ENCODE data around the gene LRRC4B.
"Not testable (repeated sequence)": the region's sequence is repeated elsewhere in the genome, so short reads cannot be mapped to it uniquely, and the experiment has no call there.

LRRC4B gene

DNA sequence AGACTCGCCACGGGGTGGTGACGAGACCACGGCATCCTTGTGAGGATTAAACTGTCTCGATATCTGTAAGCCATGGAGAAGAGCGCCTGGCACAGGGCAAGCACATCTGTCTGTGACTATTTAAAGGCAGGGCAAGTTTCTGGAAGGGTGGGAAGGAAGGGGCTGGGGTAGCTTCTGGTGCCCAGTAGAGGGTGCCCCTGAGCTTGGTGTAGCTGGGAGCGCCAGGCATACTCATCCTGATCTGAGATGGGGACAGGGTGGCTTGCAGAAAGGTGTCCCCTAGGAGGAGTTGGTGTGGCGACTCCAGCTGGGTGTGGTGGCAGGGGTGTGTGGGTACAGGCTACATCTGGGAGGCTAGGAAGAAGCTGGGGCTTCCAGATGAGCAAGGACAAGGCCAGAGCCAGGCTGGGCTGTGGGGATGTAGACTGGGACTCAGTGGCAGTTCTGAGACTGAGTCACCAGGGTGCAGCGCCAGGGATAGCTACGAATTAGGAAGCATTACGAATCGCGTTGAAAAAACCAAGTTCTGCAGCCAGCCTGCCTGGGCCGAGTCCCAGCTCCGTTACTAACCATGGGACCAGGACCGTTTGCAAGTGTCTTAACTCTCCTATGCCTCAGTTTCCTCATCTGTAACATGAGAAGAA lies 31.5 kb downstream of the LRRC4B start:
- intact Hi-C loops (cut with micrococcal nuclease), result loop anchor here (1.0 kb wide), 1 partner anchor 247 kb away; no protein-coding TSS in a partner anchor
- Mint-ChIP-seq H3K4me1 (ENCODE audit: low read depth) (no peaks in the 10 kb centered on the region), H3K27me3 (peaks cover 15% of the 10 kb centered on the region), H3K36me3 (ENCODE audit: low read depth) (no peaks in the 10 kb centered on the region), H3K4me3 (no peak overlapping the region), H3K27ac (no peak overlapping the region), H3K9me3 (peaks cover 15% of the 10 kb centered on the region)

DNA sequence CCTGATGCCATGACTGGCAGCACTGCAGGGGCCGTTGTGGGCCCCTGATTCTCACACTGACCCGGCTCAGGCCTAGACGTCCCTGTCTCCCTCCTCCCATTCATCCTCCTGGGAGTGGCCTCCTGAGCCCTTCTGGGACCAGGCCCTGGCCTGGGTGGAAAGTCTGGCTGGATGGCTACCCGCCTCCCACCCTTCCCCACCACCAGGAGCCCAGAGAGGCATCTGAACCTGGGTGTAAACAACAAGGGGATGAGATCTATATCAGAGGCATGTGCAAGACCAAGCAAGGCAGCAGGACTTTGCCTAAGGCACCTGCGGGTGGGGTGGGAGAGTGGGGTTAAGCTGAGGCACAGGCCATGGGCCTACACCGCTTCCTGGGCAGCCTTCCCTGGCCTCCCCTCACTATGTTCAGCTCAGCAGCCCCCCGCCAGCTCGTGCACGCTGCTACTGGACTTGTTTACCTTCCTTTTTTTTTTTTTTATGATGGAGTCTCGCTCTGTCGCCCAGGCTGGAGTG lies 32.5 kb downstream of the LRRC4B start:
- no peak overlapping the region for H3K27ac Mint-ChIP-seq
- peaks cover 18% of the 10 kb centered on the region for H3K27me3 Mint-ChIP-seq
- H3K36me3 Mint-ChIP-seq (ENCODE audit: low read depth), result no peaks in the 10 kb centered on the region
- peaks cover 15% of the 10 kb centered on the region for H3K9me3 Mint-ChIP-seq
- intact Hi-C loops (cut with micrococcal nuclease), result no loop called here
- no peak overlapping the region for H3K4me3 Mint-ChIP-seq
- H3K4me1 Mint-ChIP-seq (ENCODE audit: low read depth), result no peaks in the 10 kb centered on the region

DNA sequence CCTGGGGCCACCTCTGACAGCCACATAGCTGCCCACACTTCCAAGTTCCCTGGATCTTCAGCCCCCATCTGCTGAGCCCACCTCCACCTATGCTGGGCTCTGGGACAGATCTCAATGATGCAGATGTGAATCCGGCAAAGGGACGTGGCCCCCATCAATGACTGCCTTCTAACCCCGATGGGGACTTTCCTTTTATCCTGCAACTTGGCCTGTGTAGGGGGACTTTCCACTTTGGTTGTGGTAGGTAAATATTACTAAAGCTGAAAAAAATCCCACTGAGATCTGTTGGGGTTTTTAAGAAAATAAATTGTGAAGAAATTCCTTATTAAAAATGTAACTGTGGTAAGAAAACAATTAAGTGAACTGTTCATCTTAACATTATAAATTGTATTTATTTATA lies 33.8 kb downstream of the LRRC4B start:
- intact Hi-C loops (cut with micrococcal nuclease), result no loop called here
- H3K9me3 Mint-ChIP-seq, result peaks cover 15% of the 10 kb centered on the region
- no peak overlapping the region for H3K27ac Mint-ChIP-seq
- H3K27me3 Mint-ChIP-seq, result peaks cover 19% of the 10 kb centered on the region
- no peaks in the 10 kb centered on the region for H3K4me1 Mint-ChIP-seq (ENCODE audit: low read depth)
- no peak overlapping the region for H3K4me3 Mint-ChIP-seq
- H3K36me3 Mint-ChIP-seq (ENCODE audit: low read depth), result no peaks in the 10 kb centered on the region

DNA sequence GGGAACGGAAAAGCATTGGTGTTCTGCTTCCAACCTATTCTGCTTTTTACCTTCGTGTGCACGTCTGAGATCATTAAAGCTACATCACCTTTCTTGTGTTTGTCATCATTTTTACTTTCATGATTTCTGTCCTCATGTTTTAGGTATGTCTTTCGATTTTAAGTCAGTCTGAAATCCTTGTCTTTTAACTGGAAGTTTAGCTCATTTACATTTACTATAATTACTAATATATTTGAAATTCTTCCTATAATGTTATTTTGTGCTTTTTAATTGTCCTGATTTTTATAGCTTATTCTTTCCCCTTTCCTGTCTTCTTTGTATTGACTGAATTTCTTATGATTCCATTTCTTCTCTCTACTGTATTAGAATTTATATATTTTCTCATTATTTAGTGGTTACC lies 35.3 kb downstream of the LRRC4B start:
- intact Hi-C loops (cut with micrococcal nuclease), result no loop called here
- H3K27ac Mint-ChIP-seq, result no peak overlapping the region
- H3K4me3 Mint-ChIP-seq, result no peak overlapping the region
- no peaks in the 10 kb centered on the region for H3K4me1 Mint-ChIP-seq (ENCODE audit: low read depth)
- peaks cover 15% of the 10 kb centered on the region for H3K9me3 Mint-ChIP-seq
- no peaks in the 10 kb centered on the region for H3K36me3 Mint-ChIP-seq (ENCODE audit: low read depth)
- peaks cover 19% of the 10 kb centered on the region for H3K27me3 Mint-ChIP-seq

DNA sequence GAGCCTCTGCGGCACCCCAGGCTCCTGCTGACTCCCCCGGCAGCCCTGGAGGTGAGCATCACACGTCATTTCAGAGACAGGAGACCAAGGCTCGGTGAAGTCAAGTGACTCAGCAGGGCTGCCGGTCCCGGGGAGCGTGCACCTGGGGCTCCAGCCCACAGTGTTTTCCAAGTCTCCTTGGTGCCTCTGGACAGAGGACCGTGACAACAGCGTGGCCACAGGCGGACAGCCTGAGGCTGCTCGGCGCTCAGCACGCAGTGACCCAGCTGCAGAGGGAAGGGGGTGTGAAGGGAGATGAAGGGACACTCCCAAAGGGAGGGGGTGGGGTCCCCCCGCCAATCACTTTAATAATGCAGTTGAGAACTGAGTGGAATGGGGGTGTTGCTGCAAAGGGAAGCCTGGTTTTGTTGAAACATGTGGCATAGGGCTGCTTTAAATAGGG lies 37.0 kb downstream of the LRRC4B start:
- no peaks in the 10 kb centered on the region for H3K36me3 Mint-ChIP-seq (ENCODE audit: low read depth)
- no peak overlapping the region for H3K27ac Mint-ChIP-seq
- H3K4me3 Mint-ChIP-seq, result no peak overlapping the region
- peaks cover 15% of the 10 kb centered on the region for H3K27me3 Mint-ChIP-seq
- intact Hi-C loops (cut with micrococcal nuclease), result no loop called here
- peaks cover 15% of the 10 kb centered on the region for H3K9me3 Mint-ChIP-seq
- H3K4me1 Mint-ChIP-seq (ENCODE audit: low read depth), result no peaks in the 10 kb centered on the region

DNA sequence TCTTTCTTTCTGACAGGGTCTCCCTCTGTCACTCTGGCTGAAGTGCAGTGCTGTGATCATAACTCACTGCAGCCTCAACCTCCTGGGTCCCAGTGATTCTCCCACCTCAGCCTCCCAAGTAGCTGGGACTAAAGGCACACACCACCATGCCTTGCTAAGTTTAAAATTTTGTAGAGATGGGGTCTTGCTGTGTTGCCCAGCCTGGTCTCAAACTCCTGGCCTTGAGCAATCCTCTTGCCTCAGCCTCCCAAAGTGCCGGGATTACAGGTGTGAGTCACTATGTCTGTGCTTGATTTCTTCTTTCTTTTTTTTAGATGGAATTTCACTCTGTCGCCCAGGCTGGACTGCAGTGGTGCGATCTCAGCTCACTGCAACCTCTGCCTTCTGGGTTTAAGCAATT lies 40.2 kb downstream of the LRRC4B start:
- intact Hi-C loops (cut with micrococcal nuclease); H3K36me3 Mint-ChIP-seq (ENCODE audit: low read depth); H3K27ac Mint-ChIP-seq; H3K4me1 Mint-ChIP-seq (ENCODE audit: low read depth); H3K4me3 Mint-ChIP-seq; H3K9me3 Mint-ChIP-seq: not testable (repeated sequence)
- peaks cover 13% of the 10 kb centered on the region for H3K27me3 Mint-ChIP-seq

DNA sequence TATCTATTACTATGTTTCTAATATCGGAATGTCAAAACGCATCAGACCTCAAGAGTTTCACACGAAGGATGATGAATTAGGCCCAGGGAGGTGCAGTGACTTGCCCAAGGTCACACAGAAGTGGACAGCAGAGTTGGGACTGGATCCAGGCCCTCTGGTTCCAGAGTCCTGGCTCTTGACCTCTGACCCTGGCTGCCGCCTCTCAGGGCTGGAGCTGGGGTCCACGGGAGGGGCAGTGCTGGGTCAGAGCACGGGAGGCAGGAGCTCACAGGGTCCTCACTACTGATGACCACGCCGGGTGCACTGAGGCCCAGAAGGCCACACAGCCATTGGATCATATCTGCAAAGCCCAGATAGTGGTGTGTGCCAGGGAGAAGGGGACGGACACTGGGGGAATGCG lies 45.4 kb downstream of the LRRC4B start:
- H3K4me1 Mint-ChIP-seq (ENCODE audit: low read depth), result no peaks in the 10 kb centered on the region
- H3K9me3 Mint-ChIP-seq, result no peaks in the 10 kb centered on the region
- intact Hi-C loops (cut with micrococcal nuclease), result no loop called here
- no peak overlapping the region for H3K4me3 Mint-ChIP-seq
- H3K27me3 Mint-ChIP-seq, result peaks cover 6% of the 10 kb centered on the region
- no peaks in the 10 kb centered on the region for H3K36me3 Mint-ChIP-seq (ENCODE audit: low read depth)
- no peak overlapping the region for H3K27ac Mint-ChIP-seq

DNA sequence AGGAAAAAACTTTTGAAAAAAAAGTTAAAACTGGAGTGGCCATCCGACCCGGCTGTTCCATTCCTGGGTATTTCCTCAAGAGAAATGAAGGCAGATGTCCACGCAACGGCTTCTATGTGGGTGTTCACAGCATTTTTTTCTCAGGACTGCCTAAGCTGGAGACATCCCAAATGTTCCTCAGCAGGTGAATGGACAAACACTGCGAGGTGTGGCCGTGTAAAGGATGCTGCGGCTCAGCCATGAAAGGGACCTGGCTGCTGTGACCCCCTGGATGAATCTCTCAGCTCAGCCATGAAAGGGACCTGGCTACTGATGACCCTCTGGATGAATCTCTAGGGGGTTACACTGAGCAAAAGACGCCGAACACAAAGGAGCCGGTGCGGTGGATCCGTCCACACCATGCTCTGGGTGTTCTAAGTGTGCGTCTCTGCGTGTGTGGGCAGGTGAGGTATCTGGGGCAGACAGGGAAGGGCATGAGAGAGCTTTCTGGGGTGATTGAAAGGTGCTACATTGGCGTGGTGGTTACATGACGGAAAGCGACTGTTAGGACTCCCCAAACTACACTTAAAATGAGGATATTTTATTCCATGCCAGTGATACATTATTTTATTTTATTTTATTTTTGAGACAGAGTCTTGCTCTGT lies 47.3 kb downstream of the LRRC4B start:
- no peaks in the 10 kb centered on the region for H3K4me1 Mint-ChIP-seq (ENCODE audit: low read depth)
- H3K9me3 Mint-ChIP-seq, result no peaks in the 10 kb centered on the region
- intact Hi-C loops (cut with micrococcal nuclease), result no loop called here
- H3K4me3 Mint-ChIP-seq, result no peak overlapping the region
- no peaks in the 10 kb centered on the region for H3K36me3 Mint-ChIP-seq (ENCODE audit: low read depth)
- H3K27ac Mint-ChIP-seq, result no peak overlapping the region
- H3K27me3 Mint-ChIP-seq, result peaks cover 13% of the 10 kb centered on the region

DNA sequence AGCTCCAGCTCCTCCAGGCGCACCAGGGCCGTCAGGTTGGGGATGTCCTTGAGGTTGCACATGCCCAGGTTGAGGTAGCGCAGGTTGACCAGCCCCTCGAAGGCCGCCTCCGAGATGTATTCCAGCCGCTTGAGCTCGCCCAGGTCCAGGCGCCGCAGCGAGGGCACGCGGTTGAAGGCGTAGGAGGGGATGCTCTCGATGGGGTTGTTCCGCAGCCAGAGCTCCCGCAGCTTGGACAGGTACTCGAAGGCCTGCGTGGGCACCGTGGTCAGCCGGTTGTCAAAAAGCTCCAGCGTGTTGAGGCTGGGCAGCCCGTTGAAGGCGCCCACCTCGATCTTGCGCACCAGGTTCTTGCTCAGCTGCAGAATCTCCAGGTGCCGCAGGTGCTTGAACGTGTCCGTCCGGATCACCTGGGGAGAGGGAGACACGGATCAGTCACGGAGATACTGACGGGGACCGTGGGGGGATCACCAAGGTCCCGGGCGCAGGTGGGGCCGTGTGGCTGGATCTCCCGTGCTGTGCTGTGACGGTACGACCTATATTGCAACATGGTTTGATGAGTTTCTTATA lies 49.1 kb downstream of the LRRC4B start:
- Mint-ChIP-seq H3K27me3 (peaks cover 30% of the 10 kb centered on the region), H3K27ac (no peak overlapping the region), H3K4me1 (ENCODE audit: low read depth) (no peaks in the 10 kb centered on the region), H3K4me3 (no peak overlapping the region), H3K36me3 (ENCODE audit: low read depth) (no peaks in the 10 kb centered on the region), H3K9me3 (no peaks in the 10 kb centered on the region)
- intact Hi-C loops (cut with micrococcal nuclease), result no loop called here

DNA sequence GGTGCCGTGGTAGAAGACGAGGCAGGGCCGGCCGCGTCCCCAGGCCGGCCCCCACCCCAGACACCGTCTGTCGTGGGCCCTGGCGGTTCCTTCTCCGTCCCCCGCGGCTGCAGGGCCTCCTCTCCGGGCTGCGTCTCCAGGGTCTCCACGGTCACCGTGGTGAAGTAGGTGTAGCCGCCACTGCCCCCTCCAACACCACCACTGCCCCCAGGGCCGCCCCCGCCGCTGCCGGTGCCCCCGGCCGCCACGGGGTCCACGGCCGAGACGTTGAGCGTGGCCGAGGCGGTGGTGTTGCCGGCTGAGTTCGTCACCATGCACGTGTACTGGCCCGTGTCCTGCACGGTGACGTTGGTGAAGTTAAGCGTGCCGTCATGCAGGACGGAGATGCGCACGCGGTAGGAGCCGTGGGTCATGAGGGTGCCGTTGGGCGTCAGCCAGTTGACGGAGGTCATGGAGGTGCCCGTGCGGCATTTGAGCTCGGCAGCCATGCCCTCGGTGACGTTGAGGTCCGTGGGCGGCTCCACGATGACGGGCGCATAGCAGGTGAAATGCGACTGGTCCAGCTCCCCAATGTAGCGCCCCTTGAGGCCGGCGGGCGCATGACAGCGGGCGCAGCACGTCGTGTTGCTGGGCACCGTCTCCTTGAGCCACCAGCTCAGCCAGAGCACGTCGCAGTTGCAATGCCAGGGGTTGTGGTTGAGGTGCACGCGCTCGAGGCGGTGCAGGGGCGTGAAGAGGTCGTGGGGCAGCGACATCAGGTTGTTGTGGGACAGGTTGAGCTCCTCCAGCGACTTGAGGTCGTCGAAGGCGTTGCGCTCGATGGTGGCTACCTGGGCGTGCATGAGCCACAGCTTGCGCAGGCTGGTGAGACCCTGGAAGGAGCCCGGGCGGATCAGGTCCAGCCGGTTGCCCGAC lies 49.9 kb downstream of the LRRC4B start:
- no peak overlapping the region for H3K27ac Mint-ChIP-seq

DNA sequence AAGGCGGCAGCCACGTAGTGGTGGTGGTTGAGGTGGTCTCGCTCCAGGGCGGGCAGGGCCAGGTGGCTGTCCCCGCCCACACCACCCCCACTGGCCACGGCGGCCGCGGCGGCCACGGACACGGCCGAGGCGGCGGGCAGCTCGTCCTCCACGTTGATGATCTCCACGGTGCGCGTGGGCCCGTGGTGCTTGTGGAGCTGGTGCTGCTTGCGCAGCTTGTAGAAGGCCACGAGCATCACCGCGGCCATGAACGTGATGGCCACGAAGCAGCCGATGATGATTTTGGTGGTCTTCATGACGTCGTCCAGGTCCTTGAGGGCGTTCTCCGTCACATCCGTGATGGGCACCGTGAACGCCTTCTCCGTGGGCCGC lies 50.5 kb downstream of the LRRC4B start:
- Mint-ChIP-seq H3K9me3 (no peaks in the 10 kb centered on the region), H3K4me3 (no peak overlapping the region), H3K4me1 (ENCODE audit: low read depth) (no peaks in the 10 kb centered on the region), H3K27me3 (peaks cover 38% of the 10 kb centered on the region), H3K36me3 (ENCODE audit: low read depth) (no peaks in the 10 kb centered on the region), H3K27ac (no peak overlapping the region)
- intact Hi-C loops (cut with micrococcal nuclease), result no loop called here

More for the DNA sequence above, 49.9 kb downstream of the LRRC4B start:
- intact Hi-C loops (cut with micrococcal nuclease), result no loop called here
- Mint-ChIP-seq H3K36me3 (ENCODE audit: low read depth) (no peaks in the 10 kb centered on the region), H3K9me3 (no peaks in the 10 kb centered on the region), H3K4me1 (ENCODE audit: low read depth) (no peaks in the 10 kb centered on the region), H3K27me3 (peaks cover 33% of the 10 kb centered on the region), H3K4me3 (no peak overlapping the region)

DNA sequence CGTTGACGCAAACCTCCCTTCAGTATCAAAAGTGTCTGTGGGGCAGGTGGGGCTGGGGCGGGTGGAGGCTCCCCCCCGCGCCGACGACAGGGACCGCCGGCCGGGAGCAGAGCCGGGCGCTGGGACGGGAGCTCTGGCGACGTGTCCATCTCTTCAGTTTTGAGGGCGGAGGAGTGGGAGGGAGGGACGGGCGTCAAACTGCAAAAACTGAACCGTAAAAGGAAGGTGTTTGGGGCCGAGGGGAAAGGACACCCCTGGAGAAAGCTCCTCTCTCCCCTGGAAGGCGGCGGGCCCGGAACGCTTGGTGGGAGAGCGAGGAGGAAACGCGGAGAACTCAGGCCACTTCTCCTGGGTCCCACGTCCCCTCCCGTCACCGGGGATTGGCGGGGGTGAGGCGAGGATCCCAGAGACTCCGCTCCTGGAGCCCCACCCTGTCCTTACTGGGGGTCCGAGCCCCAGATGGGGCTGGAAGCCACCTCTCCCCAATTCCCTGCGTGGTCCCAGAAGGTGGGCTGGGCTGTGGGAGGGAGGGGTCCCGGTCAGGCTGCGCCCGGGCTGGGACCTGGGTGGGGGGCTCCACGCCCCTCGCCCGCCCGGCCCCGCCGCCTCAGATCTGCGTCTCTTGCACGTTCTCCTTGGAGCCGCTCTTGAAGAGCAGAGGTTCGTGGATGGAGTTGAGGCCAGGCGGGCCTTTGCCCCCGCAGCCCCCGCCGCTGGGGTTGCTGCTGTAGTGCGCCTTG lies 51.1 kb downstream of the LRRC4B start:
- no peaks in the 10 kb centered on the region for H3K4me1 Mint-ChIP-seq (ENCODE audit: low read depth)
- peaks cover 38% of the 10 kb centered on the region for H3K27me3 Mint-ChIP-seq
- H3K9me3 Mint-ChIP-seq, result no peaks in the 10 kb centered on the region
- H3K27ac Mint-ChIP-seq, result no peak overlapping the region
- no peak overlapping the region for H3K4me3 Mint-ChIP-seq
- intact Hi-C loops (cut with micrococcal nuclease), result no loop called here
- H3K36me3 Mint-ChIP-seq (ENCODE audit: low read depth), result no peaks in the 10 kb centered on the region

DNA sequence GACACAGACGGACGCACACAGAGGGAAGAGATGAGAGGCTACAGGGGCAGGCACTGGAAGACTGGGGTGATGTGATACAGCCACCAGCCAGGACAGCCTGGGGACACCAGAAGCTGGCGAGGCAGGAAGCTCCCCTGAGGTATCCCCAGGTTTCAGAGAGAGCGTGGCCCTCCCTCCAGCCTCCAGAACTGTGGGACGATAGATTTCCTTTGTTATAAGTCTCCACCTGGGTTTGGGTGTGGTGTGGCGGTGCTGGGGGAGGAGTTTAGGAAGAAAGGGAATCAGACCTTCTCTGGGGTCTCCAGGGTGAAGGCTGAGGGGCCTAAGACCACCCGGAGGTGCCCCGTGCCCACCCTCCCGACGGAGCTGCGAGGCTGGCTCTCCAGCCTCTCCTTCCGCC lies 51.8 kb downstream of the LRRC4B start:
- Mint-ChIP-seq H3K9me3 (no peaks in the 10 kb centered on the region), H3K4me1 (ENCODE audit: low read depth) (peaks cover 4% of the 10 kb centered on the region), H3K36me3 (ENCODE audit: low read depth) (no peaks in the 10 kb centered on the region), H3K27ac (no peak overlapping the region), H3K4me3 (no peak overlapping the region), H3K27me3 (peaks cover 38% of the 10 kb centered on the region)
- intact Hi-C loops (cut with micrococcal nuclease), result no loop called here

Data from dendritic cell treated with granulocyte-macrophage colony-stimulating factor and Interleukin-4, amounts not matched to agents 40 ng/mL and 50 ng/mL, for 4 days (primary cell).